HepG2 (cell line): ENCODE measurements around the gene KLHL11. TPM values are rescaled to one million over a fixed set of nuclear protein-coding genes. Genes with fewer than 3 reads are reported as not detected.
A peak's percentile ranks its signal among the peaks of the same experiment; 100 is the strongest.

Experiments
- ARID2 ChIP-seq: sonication (generic); formaldehyde crosslinking; IDR thresholded peaks from 2 replicates; pipeline ENCODE4 v1.8.1; 2022; ENCODE audit warnings: mild to moderate bottlenecking, missing genetic modification reagents, borderline replicate concordance
- ARNT2 ChIP-seq: sonication (generic); formaldehyde crosslinking; IDR thresholded peaks from 2 replicates; pipeline ENCODE4 v1.8.0; 2022; ENCODE audit warnings: mild to moderate bottlenecking, low read depth, missing genetic modification reagents, moderate library complexity
- ETS1 ChIP-seq: sonication (generic); formaldehyde crosslinking; IDR thresholded peaks from 2 replicates; pipeline ENCODE4 v1.4.0; 2020; ENCODE audit warnings: missing genetic modification reagents
- GLI4 ChIP-seq: sonication (generic); formaldehyde crosslinking; IDR thresholded peaks from 2 replicates; pipeline ENCODE4 v1.5.1; 2020; ENCODE audit warnings: missing genetic modification reagents, mild to moderate bottlenecking, moderate library complexity, borderline replicate concordance
- HDAC2 ChIP-seq: sonication (generic); formaldehyde crosslinking; IDR thresholded peaks from 2 replicates; pipeline ENCODE4 v1.4.0; 2020; ENCODE audit warnings: missing genetic modification reagents
- IRX3 ChIP-seq: sonication (generic); formaldehyde crosslinking; IDR thresholded peaks from 2 replicates; pipeline ENCODE4 v1.8.1; 2023; ENCODE audit warnings: mild to moderate bottlenecking, low read depth, missing genetic modification reagents, borderline replicate concordance
- ISL2 ChIP-seq: sonication (generic); formaldehyde crosslinking; IDR thresholded peaks from 2 replicates; pipeline ENCODE4 v1.5.0; 2020; ENCODE audit warnings: missing genetic modification reagents
- KAT8 ChIP-seq: IDR thresholded peaks from 2 replicates; pipeline ENCODE4 v1.6.1; 2016; ENCODE audit warnings: missing genetic modification reagents, missing compliant biosample characterization
- KDM2A ChIP-seq: sonication (generic); formaldehyde crosslinking; IDR thresholded peaks from 2 replicates; pipeline ENCODE4 v1.4.0; 2020; ENCODE audit warnings: low read depth, missing genetic modification reagents, borderline replicate concordance
- MYC ChIP-seq: sonication (generic); formaldehyde crosslinking; IDR thresholded peaks from 2 replicates; pipeline ENCODE4 v1.9.0; 2021; ENCODE audit warnings: missing genetic modification reagents, borderline replicate concordance
- TBP ChIP-seq: sonication (generic); formaldehyde crosslinking; IDR thresholded peaks from 2 replicates; pipeline ENCODE4 v1.5.0; 2020; ENCODE audit warnings: missing genetic modification reagents
- TFDP1 ChIP-seq: IDR thresholded peaks from 2 replicates; pipeline ENCODE4 v1.6.1; 2016; ENCODE audit warnings: missing compliant biosample characterization, missing genetic modification reagents, borderline replicate concordance
- ZNF335 ChIP-seq: sonication (generic); formaldehyde crosslinking; IDR thresholded peaks from 2 replicates; pipeline ENCODE4 v1.4.0; 2020; ENCODE audit warnings: missing genetic modification reagents
- ZNF33B ChIP-seq: sonication (generic); formaldehyde crosslinking; IDR thresholded peaks from 2 replicates; pipeline ENCODE4 v1.5.1; 2020; ENCODE audit warnings: mild to moderate bottlenecking, missing genetic modification reagents
- ZNF749 ChIP-seq: sonication (generic); formaldehyde crosslinking; IDR thresholded peaks from 2 replicates; pipeline ENCODE4 v1.8.0; 2022; ENCODE audit warnings: mild to moderate bottlenecking, missing genetic modification reagents, moderate library complexity, borderline replicate concordance
- polyA plus RNA-seq, 8 experiments: library from polyadenylated mRNA; depleted of rRNA in 3 of 8; stranded (reverse) in 7 of 8; unstranded in 1 of 8; fragments of >200 nt; fragmentation: Illumina TruSeq in 4 of 8; extraction: Trizol in 4 of 8; gene quantifications; 2 replicates each; pipeline versions ENCODE4 v1.2.1 to v1.2.3, GENCODE V29; 2011 to 2016; ENCODE audit warnings: low read depth in 4 of 8, missing spikeins in 1 of 8, mixed read lengths in 1 of 8; ENCODE audit not compliant: insufficient read depth in 1 of 8
- total RNA-seq, 5 experiments: library from RNA; depleted of rRNA; stranded (reverse); fragments of >200 nt; fragmentation: Illumina TruSeq; extraction: Trizol; gene quantifications; 2 replicates each; pipeline ENCODE4 v1.2.3, GENCODE V29; 2016; ENCODE audit warnings: low read depth in 1 of 5
- TF ChIP-seq, protein P1 (sequence below): sonication (generic); formaldehyde crosslinking; IDR thresholded peaks from 2 replicates; pipeline ENCODE4 v1.5.1; 2020; ENCODE audit warnings: missing genetic modification reagents, mild to moderate bottlenecking, borderline replicate concordance
- TF ChIP-seq, protein P2 (sequence below): sonication (generic); formaldehyde crosslinking; IDR thresholded peaks from 2 replicates; pipeline ENCODE4 v1.9.0; 2021; ENCODE audit warnings: mild to moderate bottlenecking, missing genetic modification reagents

Gene KLHL11
- total and polyA plus RNA-seq, 2 of the 13 experiments (the other 11 are each of a cell fraction or from before 2014, with no cell fraction given) = 7.7 to 27.5 TPM

GRCh38 chr17:41811549-41812380 lies 53.5 kb downstream of the KLHL11 start, which contains the start of gene P3H4 (continued):
- peak; percentile 73; the same call in 1 of the 2 replicates for TF ChIP-seq IRX3 (CRISPR knock-in tag)
- TF ChIP-seq ARID2 (CRISPR knock-in tag) = peak; percentile 84; the same call in 1 of the 2 replicates
- TF ChIP-seq KDM2A (CRISPR knock-in tag) = peak; percentile 65
- TF ChIP-seq, protein P1, sequence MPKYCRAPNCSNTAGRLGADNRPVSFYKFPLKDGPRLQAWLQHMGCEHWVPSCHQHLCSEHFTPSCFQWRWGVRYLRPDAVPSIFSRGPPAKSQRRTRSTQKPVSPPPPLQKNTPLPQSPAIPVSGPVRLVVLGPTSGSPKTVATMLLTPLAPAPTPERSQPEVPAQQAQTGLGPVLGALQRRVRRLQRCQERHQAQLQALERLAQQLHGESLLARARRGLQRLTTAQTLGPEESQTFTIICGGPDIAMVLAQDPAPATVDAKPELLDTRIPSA (CRISPR knock-in tag) = no peak
- peak; percentile 90; the same call in 1 of the 2 replicates for TF ChIP-seq ZNF33B (CRISPR knock-in tag)
- TF ChIP-seq, protein P2, sequence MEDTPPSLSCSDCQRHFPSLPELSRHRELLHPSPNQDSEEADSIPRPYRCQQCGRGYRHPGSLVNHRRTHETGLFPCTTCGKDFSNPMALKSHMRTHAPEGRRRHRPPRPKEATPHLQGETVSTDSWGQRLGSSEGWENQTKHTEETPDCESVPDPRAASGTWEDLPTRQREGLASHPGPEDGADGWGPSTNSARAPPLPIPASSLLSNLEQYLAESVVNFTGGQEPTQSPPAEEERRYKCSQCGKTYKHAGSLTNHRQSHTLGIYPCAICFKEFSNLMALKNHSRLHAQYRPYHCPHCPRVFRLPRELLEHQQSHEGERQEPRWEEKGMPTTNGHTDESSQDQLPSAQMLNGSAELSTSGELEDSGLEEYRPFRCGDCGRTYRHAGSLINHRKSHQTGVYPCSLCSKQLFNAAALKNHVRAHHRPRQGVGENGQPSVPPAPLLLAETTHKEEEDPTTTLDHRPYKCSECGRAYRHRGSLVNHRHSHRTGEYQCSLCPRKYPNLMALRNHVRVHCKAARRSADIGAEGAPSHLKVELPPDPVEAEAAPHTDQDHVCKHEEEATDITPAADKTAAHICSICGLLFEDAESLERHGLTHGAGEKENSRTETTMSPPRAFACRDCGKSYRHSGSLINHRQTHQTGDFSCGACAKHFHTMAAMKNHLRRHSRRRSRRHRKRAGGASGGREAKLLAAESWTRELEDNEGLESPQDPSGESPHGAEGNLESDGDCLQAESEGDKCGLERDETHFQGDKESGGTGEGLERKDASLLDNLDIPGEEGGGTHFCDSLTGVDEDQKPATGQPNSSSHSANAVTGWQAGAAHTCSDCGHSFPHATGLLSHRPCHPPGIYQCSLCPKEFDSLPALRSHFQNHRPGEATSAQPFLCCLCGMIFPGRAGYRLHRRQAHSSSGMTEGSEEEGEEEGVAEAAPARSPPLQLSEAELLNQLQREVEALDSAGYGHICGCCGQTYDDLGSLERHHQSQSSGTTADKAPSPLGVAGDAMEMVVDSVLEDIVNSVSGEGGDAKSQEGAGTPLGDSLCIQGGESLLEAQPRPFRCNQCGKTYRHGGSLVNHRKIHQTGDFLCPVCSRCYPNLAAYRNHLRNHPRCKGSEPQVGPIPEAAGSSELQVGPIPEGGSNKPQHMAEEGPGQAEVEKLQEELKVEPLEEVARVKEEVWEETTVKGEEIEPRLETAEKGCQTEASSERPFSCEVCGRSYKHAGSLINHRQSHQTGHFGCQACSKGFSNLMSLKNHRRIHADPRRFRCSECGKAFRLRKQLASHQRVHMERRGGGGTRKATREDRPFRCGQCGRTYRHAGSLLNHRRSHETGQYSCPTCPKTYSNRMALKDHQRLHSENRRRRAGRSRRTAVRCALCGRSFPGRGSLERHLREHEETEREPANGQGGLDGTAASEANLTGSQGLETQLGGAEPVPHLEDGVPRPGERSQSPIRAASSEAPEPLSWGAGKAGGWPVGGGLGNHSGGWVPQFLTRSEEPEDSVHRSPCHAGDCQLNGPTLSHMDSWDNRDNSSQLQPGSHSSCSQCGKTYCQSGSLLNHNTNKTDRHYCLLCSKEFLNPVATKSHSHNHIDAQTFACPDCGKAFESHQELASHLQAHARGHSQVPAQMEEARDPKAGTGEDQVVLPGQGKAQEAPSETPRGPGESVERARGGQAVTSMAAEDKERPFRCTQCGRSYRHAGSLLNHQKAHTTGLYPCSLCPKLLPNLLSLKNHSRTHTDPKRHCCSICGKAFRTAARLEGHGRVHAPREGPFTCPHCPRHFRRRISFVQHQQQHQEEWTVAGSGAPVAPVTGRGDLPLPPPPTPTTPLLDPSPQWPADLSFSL (CRISPR knock-in tag) = no peak
- 0 out of 2 replicates have a peak, but pooled peaks have one; percentile 18 for TF ChIP-seq TBP (CRISPR knock-in tag)
- TF ChIP-seq ETS1 (CRISPR knock-in tag) = peak; percentile 95
- TF ChIP-seq ARNT2 (CRISPR knock-in tag) = peak; percentile 98
- TF ChIP-seq GLI4 = peak; percentile 99; the same call in 1 of the 2 replicates
- peak; percentile 39; the same call in 1 of the 2 replicates for TF ChIP-seq KAT8
- TF ChIP-seq MYC = peak; percentile 89
- peak; percentile 65; the same call in 1 of the 2 replicates for TF ChIP-seq ZNF749 (CRISPR knock-in tag)
- peak; percentile 38 for TF ChIP-seq HDAC2 (CRISPR knock-in tag)
- TF ChIP-seq TFDP1 (CRISPR knock-in tag) = peak; percentile 74; the same call in 1 of the 2 replicates
- 0 out of 2 replicates have a peak, but pooled peaks have one; percentile 47 for TF ChIP-seq ISL2 (CRISPR knock-in tag)
- no peak for TF ChIP-seq ZNF335 (CRISPR knock-in tag)
